DMS153 (cell line): Measurements from ENCODE around the gene SCN2A.

ENCODE experiments used
- DNase-seq: peaks from one replicate; lab custom pipeline; 2025; lab: John Stamatoyannopoulos, UW

The SCN2A gene

GRCh38 chr2:165239230-165239629 is at the start of gene SCN2A:
Gene SCN2A, plus strand, starts transcription at chr2:165239414. Its CDS starts 56,410 bp downstream, at chr2:165295824.
- DNase-seq, result peak; percentile 69

GRCh38 chr2:165191096-165191728 is 48.0 kb upstream of the SCN2A start:
- no peak for DNase-seq

GRCh38 chr2:165192729-165193128 is 46.5 kb upstream of the SCN2A start:
- DNase-seq, result no peak

DNA sequence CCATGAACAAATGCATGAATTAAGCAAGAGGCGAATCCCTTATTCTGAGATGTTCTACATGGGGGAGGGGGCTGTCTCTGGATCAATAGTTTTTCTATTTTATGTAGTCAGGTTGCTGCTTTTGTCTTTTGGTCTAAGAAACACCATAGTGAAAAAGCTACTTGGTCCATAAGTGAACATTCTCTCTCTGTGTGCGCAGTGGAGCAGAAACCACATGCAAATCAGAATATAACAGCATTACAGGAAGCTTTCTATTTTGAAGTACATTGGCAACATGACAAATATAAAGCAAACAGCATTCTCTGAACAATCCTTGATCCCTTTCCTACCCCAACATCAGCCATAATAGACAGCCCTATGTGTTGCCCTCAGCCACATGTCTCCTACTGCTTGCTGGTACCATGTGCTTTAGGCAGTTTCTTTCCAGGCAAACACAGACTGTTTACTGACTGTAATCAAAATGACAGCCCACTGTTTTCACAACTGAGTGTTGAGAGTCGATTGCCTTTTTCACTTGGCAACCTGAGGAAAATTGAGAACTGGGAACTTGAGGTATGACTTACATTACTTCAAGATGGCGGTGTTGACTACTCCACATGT is 45.9 kb upstream of the SCN2A start:
- peak; percentile 96 for DNase-seq

DNA sequence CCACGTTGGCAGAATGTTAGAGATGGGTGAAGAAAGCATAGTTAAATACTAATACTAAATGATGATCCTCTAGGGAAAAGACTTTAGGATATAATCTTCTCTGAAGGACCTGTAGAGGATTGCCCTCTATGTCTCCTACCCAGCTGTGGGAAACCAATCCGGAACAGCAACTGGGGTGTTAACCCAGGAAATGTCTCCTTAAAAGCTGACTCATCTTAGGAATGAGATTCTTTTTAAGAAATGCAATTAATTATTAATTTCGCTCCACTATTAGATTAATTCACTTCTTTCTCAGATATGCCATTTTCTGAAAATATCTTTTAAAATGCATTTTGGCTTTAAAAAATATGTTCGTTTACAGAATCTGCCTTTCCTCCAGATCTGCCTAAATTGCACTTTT is 42.8 kb upstream of the SCN2A start:
- peak; percentile 21 for DNase-seq

- no peak for DNase-seq
These were observed 41.9 kb upstream of the SCN2A start for GRCh38 chr2:165197346-165197745.

DNA sequence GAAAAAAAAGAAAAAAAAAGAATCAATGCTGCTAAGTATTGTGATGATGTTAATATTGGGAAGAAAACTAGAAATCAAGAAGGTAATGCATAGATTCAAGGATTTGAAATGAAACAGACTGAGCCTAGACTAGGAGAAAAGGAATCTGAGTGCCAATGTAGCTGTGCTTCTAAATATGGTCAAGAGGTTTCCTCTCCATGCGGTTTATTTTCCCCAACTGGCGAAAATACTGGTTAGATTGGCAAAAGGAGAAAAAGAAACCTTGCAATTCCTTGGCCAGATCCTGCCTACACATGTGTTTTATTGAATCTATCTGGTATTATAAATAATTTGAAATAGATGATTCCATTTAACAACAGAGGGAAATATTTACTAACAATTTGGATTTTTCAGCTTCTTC is 41.0 kb upstream of the SCN2A start:
- DNase-seq, result no peak

DNA sequence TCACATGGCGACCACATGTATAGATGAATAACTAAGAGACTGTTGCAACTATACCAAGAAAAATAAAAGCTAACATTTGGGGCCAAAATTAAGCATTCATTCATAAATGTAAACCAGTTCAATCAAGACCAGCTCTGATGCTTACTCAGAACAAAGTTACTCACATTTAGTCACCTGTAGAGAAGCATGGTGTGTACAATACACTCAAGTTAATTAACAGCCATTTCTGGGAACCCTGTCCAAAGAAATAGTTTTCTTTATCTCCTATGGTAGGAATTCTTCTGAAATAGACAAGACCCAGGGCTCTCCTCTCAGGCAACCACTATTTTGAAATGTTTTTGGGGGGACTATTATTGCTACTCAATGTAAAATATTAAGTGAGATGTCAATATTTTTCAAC is 37.0 kb upstream of the SCN2A start:
- DNase-seq, result no peak

GRCh38 chr2:165203689-165204559 is 35.3 kb upstream of the SCN2A start, which contains the start of gene SCN3A:
Gene SCN3A, minus strand, starts transcription at chr2:165204050. Its CDS starts 27,656 bp downstream, at chr2:165176394.
- peak; percentile 77 for DNase-seq

- no peak for DNase-seq
These were observed 33.3 kb upstream of the SCN2A start for GRCh38 chr2:165205865-165206264.

DNA sequence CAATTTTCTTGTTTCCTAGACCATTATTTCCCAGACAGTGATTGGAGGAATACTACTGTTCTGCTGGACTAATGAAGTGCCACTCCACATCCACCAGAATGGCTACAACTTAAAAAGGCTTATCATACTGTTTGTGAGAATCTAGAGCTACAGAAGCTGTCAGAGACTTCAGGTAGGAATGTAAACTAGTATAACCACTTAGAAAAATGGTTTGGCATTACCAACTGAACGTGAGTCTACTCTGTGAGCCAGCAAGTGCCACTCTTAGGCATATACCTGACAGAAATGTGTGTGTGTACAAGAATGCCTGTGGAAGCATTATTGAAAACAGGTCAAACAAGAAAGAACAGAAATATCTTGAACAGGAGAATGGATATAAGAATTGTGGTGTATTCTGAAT is 31.1 kb upstream of the SCN2A start:
- no peak for DNase-seq

GRCh38 chr2:165214093-165214492 is 25.1 kb upstream of the SCN2A start:
- DNase-seq, result no peak

DNA sequence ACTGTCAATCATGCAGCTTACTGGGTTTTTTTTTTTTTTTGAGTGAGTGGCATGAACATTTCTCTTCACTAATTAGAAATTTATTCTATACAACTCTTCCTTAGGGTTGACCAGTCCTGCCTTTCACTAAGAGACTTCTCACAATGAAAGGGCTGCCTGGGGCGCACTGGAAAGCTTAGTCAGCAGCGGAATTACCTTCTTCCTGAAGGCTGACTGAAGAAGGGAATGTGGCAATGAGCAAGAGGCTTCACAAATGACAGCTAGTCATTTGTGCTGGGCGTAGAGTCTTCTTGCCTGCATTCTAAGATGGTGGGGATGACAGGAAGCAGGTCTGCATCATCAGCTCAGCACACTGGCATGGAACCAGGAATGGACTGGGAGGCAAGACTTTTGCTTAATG is 19.7 kb upstream of the SCN2A start:
- no peak for DNase-seq

GRCh38 chr2:165224941-165225340 is 14.3 kb upstream of the SCN2A start:
- DNase-seq, result no peak

GRCh38 chr2:165227571-165227970 is 11.6 kb upstream of the SCN2A start:
- DNase-seq, result no peak

GRCh38 chr2:165237056-165237455 is 2.2 kb upstream of the SCN2A start:
- DNase-seq, result no peak

- DNase-seq, result no peak
These were observed 919 bp upstream of the SCN2A start for GRCh38 chr2:165238295-165238694.

DNA sequence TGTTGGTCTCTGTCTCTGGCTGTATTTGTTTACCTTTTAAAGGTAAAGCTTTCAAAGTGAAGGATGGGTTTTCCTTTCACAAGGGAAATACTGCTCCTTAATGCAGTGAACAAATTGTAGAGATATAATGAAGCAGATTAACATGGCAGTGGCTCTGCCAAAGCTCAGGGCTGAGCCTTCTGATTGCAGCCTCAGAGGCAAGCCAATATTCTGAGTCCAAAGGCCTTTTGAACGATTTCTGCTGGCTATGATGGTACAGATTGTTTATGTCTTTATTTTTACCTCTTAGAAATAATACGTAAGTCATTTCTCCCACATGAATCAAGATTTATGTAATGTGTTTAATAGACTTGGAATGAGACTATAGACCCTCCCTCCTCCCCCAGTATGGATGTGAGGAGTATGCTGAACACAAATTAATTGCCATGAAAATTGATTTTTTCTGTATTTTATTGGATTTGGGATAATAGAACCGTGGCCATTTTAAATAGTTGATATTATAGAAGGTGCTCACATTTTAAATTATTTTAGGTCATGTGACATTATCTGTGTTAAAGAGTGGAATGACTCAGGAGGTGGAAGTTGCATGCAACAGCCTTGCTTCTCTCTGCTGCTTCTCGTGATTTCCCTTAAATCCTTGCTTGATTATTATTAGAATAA is 772 bp downstream of the SCN2A start:
- DNase-seq, result no peak

DNA sequence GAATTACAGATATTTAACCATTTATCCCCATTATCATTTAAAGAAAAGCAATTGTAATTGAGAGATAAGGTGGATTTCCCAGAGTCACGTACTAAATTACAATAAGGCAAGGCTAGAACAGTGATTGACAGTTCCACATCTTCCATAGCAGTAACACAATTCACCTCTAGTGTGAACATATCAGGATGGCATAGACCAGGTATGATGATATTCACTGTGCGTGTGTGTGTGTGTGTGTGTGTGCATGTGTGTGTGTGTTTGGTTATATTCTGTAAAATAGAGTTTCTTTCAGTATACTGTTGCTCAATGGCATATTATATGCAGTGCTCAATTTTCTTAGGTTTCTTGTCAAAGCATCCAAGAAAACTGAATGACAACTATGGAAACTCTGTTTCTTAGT is 1.7 kb downstream of the SCN2A start:
- peak; percentile 27 for DNase-seq

DNA sequence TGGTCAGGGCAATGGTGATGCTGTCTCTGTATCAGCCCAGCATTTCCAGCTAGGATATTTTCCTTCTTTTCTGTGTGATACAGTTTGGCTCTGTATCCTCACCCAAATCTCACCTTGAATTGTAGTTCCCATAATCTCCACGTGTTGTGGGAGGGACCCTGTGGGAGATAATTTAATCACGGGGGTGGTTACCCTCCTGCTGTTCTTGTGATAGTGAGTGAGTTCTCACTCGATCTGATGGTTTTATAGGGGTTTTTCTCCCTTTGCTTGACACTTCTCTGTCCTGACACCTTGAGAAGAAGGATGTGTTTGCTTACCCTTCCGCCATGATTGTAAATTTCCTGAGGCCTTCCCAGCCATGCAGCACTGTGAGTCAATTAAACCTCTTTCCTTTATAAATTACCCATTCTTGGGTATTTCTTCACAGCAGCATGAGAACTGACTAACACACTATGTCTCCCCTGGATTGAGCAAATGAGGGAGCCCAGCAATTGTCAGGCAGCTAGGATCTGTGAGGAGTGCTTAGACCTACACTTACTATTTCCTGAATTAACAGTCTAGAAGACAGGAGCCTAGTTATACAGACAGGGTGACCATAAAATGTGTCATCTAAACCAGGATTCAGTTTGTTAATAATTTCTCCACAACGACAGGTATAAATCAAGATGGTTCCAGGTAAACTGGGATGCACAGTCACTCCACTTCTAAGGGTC is 6.0 kb downstream of the SCN2A start:
- no peak for DNase-seq

DNA sequence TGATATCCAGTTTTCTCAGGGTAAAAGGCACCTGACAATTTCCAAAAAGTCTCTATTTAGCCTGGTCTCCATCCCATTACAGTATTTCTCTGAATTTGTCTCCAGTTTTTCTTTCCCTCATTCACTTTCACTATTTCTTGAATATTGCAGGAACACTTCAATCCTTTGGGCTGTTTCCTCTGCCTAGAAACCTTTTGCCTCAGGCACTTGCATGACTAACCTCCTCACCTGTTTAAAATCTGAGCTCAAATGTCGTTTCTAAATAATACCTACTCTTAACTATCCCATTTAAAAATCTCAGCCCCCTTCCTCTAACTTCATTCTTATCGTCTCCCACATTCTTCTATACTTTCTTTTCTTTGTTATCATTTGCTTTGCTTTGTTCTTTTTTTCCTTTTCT is 9.0 kb downstream of the SCN2A start:
- no peak for DNase-seq

- peak; percentile 80 for DNase-seq
These were observed 12.2 kb downstream of the SCN2A start for GRCh38 chr2:165251366-165251765.
